Ovary (tissue), 3 donors: ENCODE data around the gene GAS2L2.
"Not testable (repeated sequence)": the region's sequence is repeated elsewhere in the genome, so short reads cannot be mapped to it uniquely, and the experiment has no call there.

Experiments used
- CTCF ChIP-seq, 3 donors: fragments of 450-650 bp in 2 of 3; fragments of 200-600 bp in 1 of 3; IDR thresholded peaks; one replicate each; pipeline versions ENCODE4 v1.5.1 to v1.8.0; 2016 to 2022; ENCODE audit warnings: antibody characterized with exemption in 3 of 3, mild to moderate bottlenecking in 1 of 3
- POLR2A ChIP-seq: fragments of 450-650 bp; IDR thresholded peaks from one replicate; pipeline ENCODE4 v1.6.1; 2017; ENCODE audit warnings: antibody characterized with exemption, mild to moderate bottlenecking, moderate library complexity
- donor health status: DM: no; HTN: no; CAD: no.

- TF ChIP-seq CTCF (IDR thresholded peaks at IDR 0.05); POLR2A: not testable (repeated sequence)
These were observed 49.7 kb downstream of the GAS2L2 start for GRCh38 chr17:35703308-35703707.
